Neural crest cell (in vitro differentiated cells): Measurements from ENCODE around the gene AIFM2. TPM values are rescaled to one million over a fixed set of nuclear protein-coding genes. Genes with fewer than 3 reads are reported as not detected.

Experiments used
- DNase-seq: peaks from one replicate; pipeline ENCODE4 v3.0.0; 2021; ENCODE audit warnings: low read depth, mixed read lengths, low spot score
- H3K27ac Mint-ChIP-seq: one replicate; pipeline ENCODE4 v1.8.0; 2021; ENCODE audit warnings: mild to moderate bottlenecking, mixed read lengths; ENCODE audit not compliant: unreplicated experiment
- H3K27me3 Mint-ChIP-seq: 2 replicates; pipeline ENCODE4 v1.8.0; 2021; ENCODE audit warnings: low read depth, mild to moderate bottlenecking, mixed read lengths
- H3K36me3 Mint-ChIP-seq: 2 replicates; pipeline ENCODE4 v1.8.0; 2021; ENCODE audit warnings: low read depth, mild to moderate bottlenecking, mixed read lengths
- H3K4me1 Mint-ChIP-seq: 2 replicates; pipeline ENCODE4 v1.8.0; 2021; ENCODE audit warnings: mixed read lengths
- H3K4me3 Mint-ChIP-seq: one replicate; pipeline ENCODE4 v1.8.0; 2021; ENCODE audit warnings: mild to moderate bottlenecking, mixed read lengths
- H3K9me3 Mint-ChIP-seq: 2 replicates; pipeline ENCODE4 v1.8.0; 2021; ENCODE audit warnings: mixed read lengths
- CTCF ChIP-seq: fragments of 200-600 bp; sonication (generic); conservative IDR thresholded peaks from 2 replicates; pipeline ENCODE4 v1.5.0; 2021; ENCODE audit warnings: antibody characterized with exemption, mild to moderate bottlenecking
- total RNA-seq: library from RNA; stranded (reverse); gene quantifications from 2 replicates; pipeline ENCODE4 v1.2.1, GENCODE V29; 2021

The AIFM2 gene
- total RNA-seq, 1 donor from 2014 or later, result 2.8 TPM

DNA sequence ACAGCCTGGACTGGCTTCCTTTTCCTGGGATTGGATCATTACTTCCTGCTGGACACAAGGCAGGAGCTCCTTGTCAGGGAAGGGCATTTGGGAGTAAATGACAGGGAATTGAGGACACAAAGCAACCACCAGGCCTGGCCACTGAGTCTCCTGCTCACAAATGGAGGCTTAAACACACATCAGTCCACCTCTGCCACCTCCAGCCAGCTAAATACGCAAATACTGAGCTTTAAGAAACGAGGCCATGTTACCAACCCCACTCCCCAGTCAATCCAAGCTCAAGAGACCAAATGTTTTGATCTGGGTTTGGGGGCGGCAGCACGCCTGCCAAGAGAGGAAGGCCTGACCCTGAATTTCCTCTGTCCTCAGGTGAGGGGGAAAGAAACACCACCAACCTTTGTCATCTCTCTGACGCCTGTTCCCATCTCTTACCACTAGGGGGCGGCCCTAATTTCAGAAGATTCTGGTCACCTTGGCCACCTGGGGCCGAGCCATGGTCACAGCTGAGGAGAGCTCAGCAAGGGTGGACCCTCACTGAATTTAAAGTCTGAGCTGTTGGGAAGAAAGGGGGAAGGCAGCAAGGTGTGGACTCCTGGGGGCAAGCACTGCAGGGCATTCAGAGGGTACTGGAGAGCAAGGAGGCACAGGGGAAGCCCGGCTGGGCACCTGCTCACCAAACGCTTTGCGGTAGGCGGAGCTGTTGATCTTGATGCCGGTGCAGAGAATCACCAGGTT is 16.5 kb downstream of the AIFM2 start:
- Mint-ChIP-seq H3K27me3 (no peaks in the 10 kb centered on the region), H3K36me3 (peaks cover 9% of the 10 kb centered on the region), H3K4me1 (no peaks in the 10 kb centered on the region), H3K27ac (no peak overlapping the region), H3K4me3 (peak overlapping the region; percentile 25), H3K9me3 (no peaks in the 10 kb centered on the region)
- TF ChIP-seq CTCF, result peak; percentile 86
- DNase-seq, result peak; percentile 51

DNA sequence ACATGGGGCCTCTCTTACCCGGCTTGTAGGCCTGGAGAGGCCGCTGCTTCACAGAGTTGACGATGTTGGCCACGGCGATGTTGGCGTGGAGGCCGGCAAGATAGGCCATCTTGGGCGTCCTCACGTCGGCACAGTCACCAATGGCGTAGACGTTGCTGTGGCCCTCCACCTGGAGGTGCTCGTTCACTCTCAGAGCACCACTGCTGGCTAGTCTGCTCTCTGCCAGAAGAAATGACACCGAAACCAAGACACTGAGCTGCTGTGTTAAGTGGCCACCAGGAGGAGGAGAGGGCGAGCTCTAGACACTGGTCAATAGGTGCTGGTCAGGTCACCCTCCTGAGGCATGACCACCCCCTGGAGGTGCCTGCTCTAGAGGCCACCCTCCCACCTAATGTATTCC is 17.7 kb downstream of the AIFM2 start:
- no peak for DNase-seq
- Mint-ChIP-seq H3K27me3 (no peaks in the 10 kb centered on the region), H3K4me3 (no peak overlapping the region), H3K4me1 (no peaks in the 10 kb centered on the region), H3K36me3 (peaks cover 14% of the 10 kb centered on the region), H3K27ac (no peak overlapping the region), H3K9me3 (no peaks in the 10 kb centered on the region)
- TF ChIP-seq CTCF, result no peak

DNA sequence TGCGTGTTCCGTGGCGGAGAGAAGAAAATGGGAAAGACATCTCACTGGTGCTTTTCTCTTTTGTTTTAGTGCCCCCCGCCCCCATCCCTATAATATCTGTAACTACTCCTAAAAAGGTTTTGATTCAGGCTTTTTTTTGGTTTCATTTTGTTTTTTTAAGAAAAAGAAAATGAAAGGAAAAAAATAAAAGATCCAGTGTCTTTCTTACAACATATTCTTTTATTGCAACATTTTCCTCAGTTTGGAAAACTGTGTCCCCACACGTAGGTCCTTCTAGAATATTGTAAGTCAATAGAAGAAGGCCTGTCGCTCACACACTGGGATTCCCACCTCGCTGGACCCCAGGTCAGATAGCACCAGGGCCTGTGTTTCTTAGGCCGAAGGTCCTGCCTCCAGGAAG is 20.6 kb downstream of the AIFM2 start:
- H3K4me1 Mint-ChIP-seq, result peaks cover 4% of the 10 kb centered on the region
- no peak overlapping the region for H3K27ac Mint-ChIP-seq
- peaks cover 18% of the 10 kb centered on the region for H3K36me3 Mint-ChIP-seq
- no peak overlapping the region for H3K4me3 Mint-ChIP-seq
- H3K9me3 Mint-ChIP-seq, result no peaks in the 10 kb centered on the region
- H3K27me3 Mint-ChIP-seq, result no peaks in the 10 kb centered on the region
- no peak for TF ChIP-seq CTCF
- DNase-seq, result no peak

GRCh38 chr10:70111496-70111895 is 21.1 kb downstream of the AIFM2 start:
- H3K27ac Mint-ChIP-seq, result no peak overlapping the region

GRCh38 chr10:70109064-70109729 is 23.4 kb downstream of the AIFM2 start:
- Mint-ChIP-seq H3K27ac (peak overlapping the region; percentile 6), H3K36me3 (peaks cover 21% of the 10 kb centered on the region), H3K4me3 (no peak overlapping the region), H3K9me3 (no peaks in the 10 kb centered on the region), H3K4me1 (peaks cover 19% of the 10 kb centered on the region), H3K27me3 (no peaks in the 10 kb centered on the region)
- DNase-seq, result no peak
- TF ChIP-seq CTCF, result no peak

More at GRCh38 chr10:70111496-70111895, 21.1 kb downstream of the AIFM2 start:
- no peak overlapping the region for H3K4me3 Mint-ChIP-seq
- no peak for DNase-seq
- TF ChIP-seq CTCF, result no peak
- H3K9me3 Mint-ChIP-seq, result no peaks in the 10 kb centered on the region
- H3K27me3 Mint-ChIP-seq, result no peaks in the 10 kb centered on the region
- peaks cover 18% of the 10 kb centered on the region for H3K36me3 Mint-ChIP-seq
- peaks cover 4% of the 10 kb centered on the region for H3K4me1 Mint-ChIP-seq
